ENCODE measurements around the gene TENM3.

The TENM3 gene

GRCh38 chr4:182434720-182435119 lies 191.5 kb downstream of the TENM3 start:
- DNase-seq (ENCODE audit: insufficient read length, low spot score) (no peak), FAIRE-seq (no peak)
- TF ChIP-seq CTCF (IDR thresholded peaks at IDR 0.05; ENCODE audit: insufficient read depth, missing control alignments): no peak

GRCh38 chr4:182435401-182435800 lies 192.2 kb downstream of the TENM3 start:
- no peak for TF ChIP-seq CTCF (IDR thresholded peaks at IDR 0.05; ENCODE audit: insufficient read depth, missing control alignments)
- no peak for FAIRE-seq
- no peak for DNase-seq (ENCODE audit: insufficient read length, low spot score)

GRCh38 chr4:182443070-182443469 lies 199.9 kb downstream of the TENM3 start:
- no peak for TF ChIP-seq CTCF (IDR thresholded peaks at IDR 0.05; ENCODE audit: insufficient read depth, missing control alignments)
- no peak for DNase-seq (ENCODE audit: insufficient read length, low spot score)
- no peak for FAIRE-seq

- no peak for TF ChIP-seq CTCF (IDR thresholded peaks at IDR 0.05; ENCODE audit: insufficient read depth, missing control alignments)
- no peak for FAIRE-seq
- no peak for DNase-seq (ENCODE audit: insufficient read length, low spot score)
Measured at GRCh38 chr4:182447767-182448280, 204.6 kb downstream of the TENM3 start.

GRCh38 chr4:182448281-182449151 lies 205.3 kb downstream of the TENM3 start:
- no peak for TF ChIP-seq CTCF (IDR thresholded peaks at IDR 0.05; ENCODE audit: insufficient read depth, missing control alignments)
- FAIRE-seq: no peak
- DNase-seq (ENCODE audit: insufficient read length, low spot score): peak; percentile 47

GRCh38 chr4:182449186-182449929 lies 206.2 kb downstream of the TENM3 start:
- DNase-seq (ENCODE audit: insufficient read length, low spot score): no peak
- no peak for TF ChIP-seq CTCF (IDR thresholded peaks at IDR 0.05; ENCODE audit: insufficient read depth, missing control alignments)
- FAIRE-seq: no peak

Measured in D721Med (cell line).